ENCODE data around the gene SPTB. TPM values are rescaled to one million over a fixed set of nuclear protein-coding genes. Genes with fewer than 3 reads are reported as not detected.

The SPTB gene
- total and polyA plus RNA-seq, 2 experiments from 2014 or later, result 1.1 to 1.7 TPM

DNA sequence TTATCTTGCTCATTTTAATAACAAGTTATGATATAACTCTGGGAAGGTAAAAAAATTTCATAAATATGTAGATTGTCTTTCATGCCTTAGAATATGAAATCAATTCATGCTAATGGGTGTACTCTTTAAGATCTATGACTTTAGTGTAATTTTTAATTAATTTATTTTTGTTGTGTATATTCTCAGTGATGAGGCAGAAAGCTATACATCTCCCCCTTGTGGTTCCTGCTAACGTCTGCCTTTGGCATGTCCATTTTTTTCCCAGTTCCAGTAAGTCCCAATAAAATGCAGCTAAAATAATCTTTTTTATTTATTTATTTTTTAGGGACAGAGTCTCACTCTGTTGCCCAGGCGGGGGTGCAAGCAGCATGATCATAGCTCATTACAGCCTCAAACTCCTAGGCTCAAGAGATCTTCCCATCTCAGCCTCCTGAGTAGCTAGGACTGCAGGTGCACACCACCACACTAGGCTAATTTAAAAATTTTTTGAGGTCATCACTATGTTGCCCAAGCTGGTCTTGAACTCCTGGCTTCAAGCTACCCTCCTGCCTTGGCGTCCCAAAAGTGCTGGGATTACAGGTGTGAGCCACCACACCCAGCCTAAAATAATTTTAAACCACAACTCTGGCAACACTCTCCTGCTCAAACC is 31.3 kb upstream of the SPTB start:
- no peak overlapping the region for H3K4me2 ChIP-seq
- 9% methylated on average over 3 of the region's 3 CpGs for WGBS (ENCODE audit: low lambda C conversion rate, missing lambda C conversion rate)
- H3K36me3 ChIP-seq (replicated peaks; ENCODE audit: insufficient read depth, low read depth), result no peaks in the 10 kb centered on the region
- H3K9me2 ChIP-seq (replicated peaks; ENCODE audit: insufficient read depth), result no peaks in the 10 kb centered on the region
- peaks cover 10% of the 10 kb centered on the region for H3K4me1 ChIP-seq (ENCODE audit: insufficient read depth)
- DNase-seq (ENCODE audit: low spot score), result peak; percentile 47
- no peaks in the 10 kb centered on the region for H3K27me3 ChIP-seq
- H3K9me3 ChIP-seq (ENCODE audit: low read depth), result no peaks in the 10 kb centered on the region
- H2AFZ ChIP-seq, result no peak overlapping the region
- no peak for TF ChIP-seq EZH2phosphoT487 (IDR thresholded peaks at IDR 0.05; ENCODE audit: low read depth, severe bottlenecking, unreplicated experiment)
- TF ChIP-seq, protein P1, sequence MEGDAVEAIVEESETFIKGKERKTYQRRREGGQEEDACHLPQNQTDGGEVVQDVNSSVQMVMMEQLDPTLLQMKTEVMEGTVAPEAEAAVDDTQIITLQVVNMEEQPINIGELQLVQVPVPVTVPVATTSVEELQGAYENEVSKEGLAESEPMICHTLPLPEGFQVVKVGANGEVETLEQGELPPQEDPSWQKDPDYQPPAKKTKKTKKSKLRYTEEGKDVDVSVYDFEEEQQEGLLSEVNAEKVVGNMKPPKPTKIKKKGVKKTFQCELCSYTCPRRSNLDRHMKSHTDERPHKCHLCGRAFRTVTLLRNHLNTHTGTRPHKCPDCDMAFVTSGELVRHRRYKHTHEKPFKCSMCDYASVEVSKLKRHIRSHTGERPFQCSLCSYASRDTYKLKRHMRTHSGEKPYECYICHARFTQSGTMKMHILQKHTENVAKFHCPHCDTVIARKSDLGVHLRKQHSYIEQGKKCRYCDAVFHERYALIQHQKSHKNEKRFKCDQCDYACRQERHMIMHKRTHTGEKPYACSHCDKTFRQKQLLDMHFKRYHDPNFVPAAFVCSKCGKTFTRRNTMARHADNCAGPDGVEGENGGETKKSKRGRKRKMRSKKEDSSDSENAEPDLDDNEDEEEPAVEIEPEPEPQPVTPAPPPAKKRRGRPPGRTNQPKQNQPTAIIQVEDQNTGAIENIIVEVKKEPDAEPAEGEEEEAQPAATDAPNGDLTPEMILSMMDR (IDR thresholded peaks at IDR 0.05; ENCODE audit: poor library complexity), result peak; percentile 63
- H3K27ac ChIP-seq, result no peak overlapping the region
- H3K79me2 ChIP-seq, result peaks cover 16% of the 10 kb centered on the region
- no peak overlapping the region for H3K4me3 ChIP-seq
- H4K20me1 ChIP-seq (ENCODE audit: insufficient read depth, poor library complexity, severe bottlenecking), result no peaks in the 10 kb centered on the region

DNA sequence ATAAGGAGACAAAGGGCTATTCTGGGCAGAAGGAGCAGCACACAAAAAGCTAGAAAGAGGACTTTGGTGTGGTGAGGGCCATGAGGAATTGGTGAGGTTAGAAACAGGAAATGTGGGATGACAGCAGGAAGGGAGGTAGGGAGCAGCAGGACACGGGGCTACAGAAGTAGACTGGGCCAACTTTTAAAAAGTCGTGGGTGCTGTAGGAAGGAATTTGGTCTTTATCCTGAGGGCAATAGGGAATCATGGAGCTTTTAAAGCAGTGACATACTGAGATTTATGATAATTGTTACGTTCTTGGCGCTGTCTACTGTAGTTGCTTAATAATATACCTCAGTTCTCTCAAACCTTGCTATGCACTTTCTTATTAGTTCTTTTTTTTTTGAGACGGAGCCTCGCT is 26.3 kb upstream of the SPTB start:
- no peaks in the 10 kb centered on the region for H3K9me3 ChIP-seq (ENCODE audit: low read depth)
- no peak overlapping the region for H3K4me2 ChIP-seq
- H2AFZ ChIP-seq, result no peak overlapping the region
- H3K27me3 ChIP-seq, result no peaks in the 10 kb centered on the region
- H3K79me2 ChIP-seq, result no peaks in the 10 kb centered on the region
- no peak overlapping the region for H3K4me3 ChIP-seq
- H3K27ac ChIP-seq, result no peak overlapping the region
- H4K20me1 ChIP-seq (ENCODE audit: insufficient read depth, poor library complexity, severe bottlenecking), result no peaks in the 10 kb centered on the region
- H3K9me2 ChIP-seq (replicated peaks; ENCODE audit: insufficient read depth), result no peaks in the 10 kb centered on the region
- WGBS (ENCODE audit: low lambda C conversion rate, missing lambda C conversion rate), result 66% methylated on average over 6 of the region's 6 CpGs
- no peak for DNase-seq (ENCODE audit: low spot score)
- H3K36me3 ChIP-seq (replicated peaks; ENCODE audit: insufficient read depth, low read depth), result no peaks in the 10 kb centered on the region
- H3K4me1 ChIP-seq (ENCODE audit: insufficient read depth), result no peaks in the 10 kb centered on the region
- TF ChIP-seq EZH2 (IDR thresholded peaks at IDR 0.05; ENCODE audit: borderline replicate concordance) (no peak), EZH2phosphoT487 (IDR thresholded peaks at IDR 0.05; ENCODE audit: low read depth, severe bottlenecking, unreplicated experiment) (no peak)
- TF ChIP-seq, protein P1 (IDR thresholded peaks at IDR 0.05; ENCODE audit: poor library complexity), result no peak

DNA sequence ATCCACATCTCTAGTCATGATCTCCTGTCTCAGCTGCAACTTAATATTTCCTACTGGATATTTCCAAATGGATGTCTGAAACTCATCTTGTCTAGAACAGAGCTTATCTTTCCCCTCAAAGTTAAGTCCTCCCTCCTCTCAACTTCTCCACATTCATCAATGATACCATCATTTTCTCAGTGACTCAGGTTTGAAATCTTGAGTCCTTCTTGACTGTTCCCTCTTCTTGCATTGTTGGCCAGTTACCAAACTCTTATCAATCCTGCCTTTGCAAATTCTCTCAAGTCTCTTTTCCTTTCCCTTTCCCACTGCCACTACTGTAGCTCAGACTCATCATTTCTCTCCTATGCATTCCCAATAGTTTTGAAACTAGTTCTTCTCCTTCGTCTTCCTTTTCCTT is 20.3 kb upstream of the SPTB start:
- WGBS (ENCODE audit: low lambda C conversion rate, missing lambda C conversion rate), result 82% methylated on average over 1 of the region's 1 CpG
- H3K79me2 ChIP-seq, result no peaks in the 10 kb centered on the region

More for the DNA sequence above, 20.3 kb upstream of the SPTB start:
- Histone ChIP-seq H3K27ac (no peak overlapping the region), H3K9me3 (ENCODE audit: low read depth) (no peaks in the 10 kb centered on the region), H3K4me3 (no peak overlapping the region), H3K36me3 (replicated peaks; ENCODE audit: insufficient read depth, low read depth) (no peaks in the 10 kb centered on the region), H2AFZ (no peak overlapping the region), H4K20me1 (ENCODE audit: insufficient read depth, poor library complexity, severe bottlenecking) (no peaks in the 10 kb centered on the region), H3K4me1 (ENCODE audit: insufficient read depth) (no peaks in the 10 kb centered on the region), H3K4me2 (no peak overlapping the region), H3K27me3 (no peaks in the 10 kb centered on the region), H3K9me2 (replicated peaks; ENCODE audit: insufficient read depth) (no peaks in the 10 kb centered on the region)
- TF ChIP-seq EZH2 (IDR thresholded peaks at IDR 0.05; ENCODE audit: borderline replicate concordance) (no peak), EZH2phosphoT487 (IDR thresholded peaks at IDR 0.05; ENCODE audit: low read depth, severe bottlenecking, unreplicated experiment) (no peak)
- TF ChIP-seq, protein P1 (IDR thresholded peaks at IDR 0.05; ENCODE audit: poor library complexity), result no peak
- no peak for DNase-seq (ENCODE audit: low spot score)

Data from hepatocyte (in vitro differentiated cells).